Measurements from ENCODE around the gene OBI1. TPM values are rescaled to one million over a fixed set of nuclear protein-coding genes. Genes with fewer than 3 reads are reported as not detected.

The OBI1 gene, protein sequence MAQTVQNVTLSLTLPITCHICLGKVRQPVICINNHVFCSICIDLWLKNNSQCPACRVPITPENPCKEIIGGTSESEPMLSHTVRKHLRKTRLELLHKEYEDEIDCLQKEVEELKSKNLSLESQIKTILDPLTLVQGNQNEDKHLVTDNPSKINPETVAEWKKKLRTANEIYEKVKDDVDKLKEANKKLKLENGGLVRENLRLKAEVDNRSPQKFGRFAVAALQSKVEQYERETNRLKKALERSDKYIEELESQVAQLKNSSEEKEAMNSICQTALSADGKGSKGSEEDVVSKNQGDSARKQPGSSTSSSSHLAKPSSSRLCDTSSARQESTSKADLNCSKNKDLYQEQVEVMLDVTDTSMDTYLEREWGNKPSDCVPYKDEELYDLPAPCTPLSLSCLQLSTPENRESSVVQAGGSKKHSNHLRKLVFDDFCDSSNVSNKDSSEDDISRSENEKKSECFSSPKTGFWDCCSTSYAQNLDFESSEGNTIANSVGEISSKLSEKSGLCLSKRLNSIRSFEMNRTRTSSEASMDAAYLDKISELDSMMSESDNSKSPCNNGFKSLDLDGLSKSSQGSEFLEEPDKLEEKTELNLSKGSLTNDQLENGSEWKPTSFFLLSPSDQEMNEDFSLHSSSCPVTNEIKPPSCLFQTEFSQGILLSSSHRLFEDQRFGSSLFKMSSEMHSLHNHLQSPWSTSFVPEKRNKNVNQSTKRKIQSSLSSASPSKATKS
- total RNA-seq = 9.7 TPM
- long read RNA-seq, transcript RNF219-201 (6 exons, 3,529 nt) = major isoform, 17 of 23 reads
- long read RNA-seq, partial matches to known transcripts = 0 of 23 reads
- long read RNA-seq, other reads (novel, unspliced or antisense) = 6 of 23 reads

DNA sequence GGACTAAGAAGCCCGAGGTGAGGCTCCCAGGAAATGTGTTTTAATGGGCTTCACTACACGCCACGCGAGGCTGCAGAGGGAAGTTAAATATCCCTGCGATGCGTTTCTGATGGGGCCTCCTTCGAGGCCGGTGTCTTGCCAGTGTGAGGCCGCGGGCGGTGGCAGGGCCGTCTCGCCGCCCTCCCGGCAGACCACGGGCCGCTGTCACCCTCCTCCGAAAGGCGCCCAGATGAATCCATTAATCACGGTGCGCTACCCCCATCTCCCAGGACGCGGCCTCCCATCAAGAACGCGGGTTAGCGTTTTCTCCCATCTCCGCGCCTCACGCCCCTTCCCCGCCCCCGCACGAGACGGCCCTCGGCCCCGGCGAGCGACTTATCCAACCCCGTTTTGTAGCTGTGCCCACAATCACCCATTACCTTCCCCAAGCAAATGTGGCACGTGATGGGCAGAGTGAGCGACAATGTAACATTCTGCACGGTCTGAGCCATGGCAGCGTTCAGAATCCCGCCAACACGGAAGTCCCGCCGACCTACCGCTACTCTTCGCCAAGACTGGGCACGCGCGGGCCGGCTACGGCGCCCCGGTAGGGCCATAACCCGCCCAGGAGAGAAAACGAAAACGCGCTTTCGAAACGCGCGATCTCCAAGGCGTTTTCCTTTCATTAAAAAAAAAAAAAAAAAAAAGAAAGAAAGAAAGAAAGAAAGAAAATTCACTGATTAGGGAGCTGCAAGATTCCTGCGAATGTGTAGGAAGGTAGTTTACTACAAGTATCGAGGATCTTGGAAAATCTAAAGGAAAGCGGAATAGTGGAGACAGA lies at the start of gene OBI1:
Gene OBI1 (minus strand): TSS at position 526 of the 820 bp plus-strand sequence. CDS start 35 bp downstream, at position 491.
- intact Hi-C loops (cut with DNase I) = loop anchor here (5.0 kb wide), 1 partner anchor 52 kb away; no protein-coding TSS in a partner anchor

GRCh38 chr13:78701383-78701782 lies 42.4 kb upstream of the OBI1 start:
- no peak for DNase-seq (ENCODE audit: low spot score)
- intact Hi-C loops (cut with DNase I) = no loop called here

More for the DNA sequence above, at the start of gene OBI1:
- peak; percentile 96 for DNase-seq (ENCODE audit: low spot score)

GRCh38 chr13:78700121-78700910 lies 41.4 kb upstream of the OBI1 start:
- intact Hi-C loops (cut with DNase I) = no loop called here
- no peak for DNase-seq (ENCODE audit: low spot score)

- no peak for DNase-seq (ENCODE audit: low spot score)
- intact Hi-C loops (cut with DNase I) = loop anchor here (5.0 kb wide), 1 partner anchor 447 kb away; no protein-coding TSS in a partner anchor
Measured at GRCh38 chr13:78689011-78689410, 30.1 kb upstream of the OBI1 start.

- intact Hi-C loops (cut with DNase I) = loop anchor here (5.0 kb wide), 1 partner anchor 444 kb away; no protein-coding TSS in a partner anchor
- DNase-seq (ENCODE audit: low spot score) = no peak
Measured at GRCh38 chr13:78686461-78686860, 27.5 kb upstream of the OBI1 start.

- intact Hi-C loops (cut with DNase I) = no loop called here
- no peak for DNase-seq (ENCODE audit: low spot score)
Measured at GRCh38 chr13:78680576-78681350, 21.8 kb upstream of the OBI1 start.

- intact Hi-C loops (cut with DNase I) = no loop called here
- no peak for DNase-seq (ENCODE audit: low spot score)
Measured at GRCh38 chr13:78680115-78680561, 21.2 kb upstream of the OBI1 start.

GRCh38 chr13:78679329-78679728 lies 20.4 kb upstream of the OBI1 start:
- no peak for DNase-seq (ENCODE audit: low spot score)
- intact Hi-C loops (cut with DNase I) = no loop called here

DNA sequence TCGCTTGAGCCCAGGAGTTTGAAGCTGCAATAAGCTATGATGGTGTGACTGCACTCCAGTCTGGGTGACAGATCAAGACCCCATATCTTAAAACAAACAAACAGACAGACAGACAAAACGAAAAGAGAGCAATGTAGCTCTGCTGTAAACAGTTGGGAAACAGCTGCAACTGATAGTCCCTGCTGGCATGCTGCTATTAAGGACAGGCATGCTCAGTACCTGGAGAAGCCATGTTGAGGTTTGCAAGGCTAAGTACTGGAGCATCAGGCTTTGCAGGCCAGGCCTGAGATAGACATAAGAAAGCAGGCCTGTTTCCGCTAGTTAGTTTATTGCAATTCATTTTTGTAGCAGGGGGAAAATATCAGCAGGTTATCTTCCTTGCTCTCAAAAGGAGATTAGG lies 16.2 kb upstream of the OBI1 start:
- DNase-seq (ENCODE audit: low spot score) = no peak
- intact Hi-C loops (cut with DNase I) = no loop called here

GRCh38 chr13:78674638-78675037 lies 15.7 kb upstream of the OBI1 start:
- no peak for DNase-seq (ENCODE audit: low spot score)
- intact Hi-C loops (cut with DNase I) = no loop called here

DNA sequence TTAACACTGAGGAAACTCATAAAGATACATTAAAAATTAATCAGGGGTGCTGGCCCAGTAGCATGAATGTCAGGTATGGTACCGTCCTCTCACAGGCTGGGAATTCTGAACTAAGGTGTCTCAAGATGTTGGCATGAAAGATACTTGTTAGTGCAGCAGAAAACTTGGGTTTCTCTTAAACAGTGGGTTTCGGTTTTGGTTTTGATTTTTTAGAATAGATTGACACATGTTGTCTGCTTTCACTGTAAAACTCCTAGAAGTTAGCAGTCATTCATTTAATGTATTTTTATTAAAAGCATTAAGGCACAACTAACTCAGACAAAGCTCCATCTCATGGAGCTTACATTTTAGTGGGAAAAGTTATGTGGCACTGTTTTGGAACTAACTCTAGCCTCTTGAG lies 3.5 kb upstream of the OBI1 start:
- no peak for DNase-seq (ENCODE audit: low spot score)

DNA sequence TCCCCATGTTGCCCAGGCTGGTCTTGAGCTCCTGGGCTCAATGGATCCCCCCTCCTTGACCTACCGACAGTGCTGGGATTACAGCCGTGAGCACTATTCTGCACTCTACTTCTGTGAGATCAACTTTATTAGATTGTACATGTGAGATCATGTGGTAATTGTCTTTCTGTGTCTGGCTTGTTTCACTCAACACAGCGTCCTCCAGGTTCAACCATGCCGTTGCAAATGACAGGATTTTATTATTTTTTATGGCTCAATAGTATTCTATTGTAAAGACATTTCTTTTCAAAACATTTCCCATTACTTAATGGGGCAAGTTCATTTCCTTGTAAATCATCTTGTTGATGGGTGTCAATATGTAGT lies 1.5 kb upstream of the OBI1 start:
- no peak for DNase-seq (ENCODE audit: low spot score)

More for the DNA sequence above, 3.5 kb upstream of the OBI1 start:
- intact Hi-C loops (cut with DNase I) = no loop called here

GRCh38 chr13:78659732-78660494 lies 958 bp upstream of the OBI1 start:
- no peak for DNase-seq (ENCODE audit: low spot score)
- intact Hi-C loops (cut with DNase I) = loop anchor here (5.0 kb wide), 1 partner anchor 53 kb away; no protein-coding TSS in a partner anchor

More for the DNA sequence above, 1.5 kb upstream of the OBI1 start:
- intact Hi-C loops (cut with DNase I) = no loop called here

GRCh38 chr13:78659450-78659730 lies 435 bp upstream of the OBI1 start:
- intact Hi-C loops (cut with DNase I) = loop anchor here (5.0 kb wide), 1 partner anchor 52 kb away; no protein-coding TSS in a partner anchor
- DNase-seq (ENCODE audit: low spot score) = no peak

DNA sequence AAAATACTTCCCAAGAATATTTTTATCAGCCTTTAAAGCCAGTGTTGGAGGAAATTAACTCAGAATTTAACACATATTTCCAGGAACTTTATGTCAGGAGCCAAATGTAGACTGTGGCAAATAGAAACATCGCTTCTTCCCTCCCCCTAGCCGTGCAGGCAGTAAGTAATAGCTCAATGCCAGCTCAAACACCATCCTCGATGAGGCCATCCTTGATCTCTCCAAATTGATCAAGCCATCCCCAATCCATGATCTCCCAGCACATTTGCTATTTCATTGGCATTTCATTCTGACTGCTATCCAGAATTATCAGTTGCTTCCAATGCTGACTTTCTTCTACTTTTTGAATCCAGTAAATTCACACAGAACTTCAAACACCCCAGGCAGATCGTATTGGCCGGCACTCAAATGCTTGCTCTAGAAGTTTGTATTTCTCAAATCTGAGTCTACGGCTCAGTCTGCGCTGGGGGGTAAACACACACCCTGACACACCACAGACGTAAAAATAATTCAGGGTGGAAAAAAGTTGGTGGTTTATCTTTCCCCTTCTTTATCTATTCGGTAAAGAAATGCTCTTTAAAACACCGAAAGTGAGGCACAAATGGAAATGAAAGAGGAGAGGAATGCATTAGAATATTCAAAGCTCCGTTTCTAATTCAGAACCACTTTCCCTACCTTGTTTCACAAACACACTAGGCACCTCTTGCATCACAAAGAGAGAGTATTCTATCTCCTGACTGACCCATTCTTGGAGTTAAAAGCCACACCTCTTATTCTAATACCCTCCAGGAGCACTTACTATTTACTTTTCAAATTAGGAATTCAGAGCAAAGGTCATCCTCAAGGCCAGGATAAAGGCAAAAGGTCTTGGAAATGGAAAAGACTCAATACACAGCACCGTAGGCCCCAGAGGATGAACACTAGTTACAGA lies 991 bp downstream of the OBI1 start:
- intact Hi-C loops (cut with DNase I) = loop anchor here (5.0 kb wide), 1 partner anchor 51 kb away; no protein-coding TSS in a partner anchor
- no peak for DNase-seq (ENCODE audit: low spot score)

DNA sequence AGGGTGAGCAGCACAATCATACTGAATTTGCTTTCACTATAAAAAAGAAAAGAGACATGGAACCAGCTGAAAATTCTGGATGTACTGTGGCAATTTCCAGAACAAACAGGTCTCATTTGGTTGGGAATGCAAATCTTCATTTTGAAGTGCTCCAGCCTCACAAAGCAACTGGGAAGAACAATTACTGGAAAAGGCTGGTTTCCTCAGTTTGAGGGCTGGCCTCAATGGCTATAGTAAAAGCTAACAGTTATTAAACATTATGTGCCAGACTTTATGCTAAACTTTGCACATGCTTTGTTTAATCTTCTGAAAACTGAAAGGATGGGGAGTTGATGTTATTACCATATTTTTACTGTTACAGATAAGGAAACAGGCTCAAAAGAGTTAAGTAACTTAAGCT lies 3.0 kb downstream of the OBI1 start:
- intact Hi-C loops (cut with DNase I) = loop anchor here (5.0 kb wide), 1 partner anchor 49 kb away; no protein-coding TSS in a partner anchor
- DNase-seq (ENCODE audit: low spot score) = no peak

All from cardiac septum (tissue), 1 donor.